ENCODE measurements around the gene REPS2. TPM values are rescaled to one million over a fixed set of nuclear protein-coding genes. Genes with fewer than 3 reads are reported as not detected.

REPS2 gene
- total RNA-seq, 2 donors from 2014 or later: 30.7 to 46.5 TPM

GRCh38 chrX:17014216-17014615 lies 67.8 kb downstream of the REPS2 start:
- H3K36me3 ChIP-seq: no peaks in the 10 kb centered on the region
- no peak overlapping the region for H3K27ac ChIP-seq
- no peaks in the 10 kb centered on the region for H3K27me3 ChIP-seq (replicated peaks; ENCODE audit: insufficient read depth)
- 81% methylated on average over 3 of the region's 3 CpGs for WGBS
- H3K4me1 ChIP-seq (replicated peaks): no peaks in the 10 kb centered on the region
- TF ChIP-seq CTCF (IDR thresholded peaks at IDR 0.05) (no peak), POLR2A (IDR thresholded peaks at IDR 0.05) (no peak), POLR2AphosphoS5 (IDR thresholded peaks at IDR 0.05) (no peak)
- DNase-seq (ENCODE audit: low spot score): no peak
- H3K4me3 ChIP-seq: no peak overlapping the region
- intact Hi-C loops (cut with DNase I): no loop called here
- H3K9me3 ChIP-seq: no peaks in the 10 kb centered on the region

- intact Hi-C loops (cut with DNase I): no loop called here
- Histone ChIP-seq H3K9me3 (no peaks in the 10 kb centered on the region), H3K27me3 (replicated peaks; ENCODE audit: insufficient read depth) (no peaks in the 10 kb centered on the region), H3K27ac (no peak overlapping the region), H3K4me3 (no peak overlapping the region), H3K4me1 (replicated peaks) (no peaks in the 10 kb centered on the region), H3K36me3 (no peaks in the 10 kb centered on the region)
- DNase-seq (ENCODE audit: low spot score): no peak
- TF ChIP-seq POLR2AphosphoS5 (IDR thresholded peaks at IDR 0.05): no peak
- TF ChIP-seq CTCF (IDR thresholded peaks at IDR 0.05): no peak
- no peak for TF ChIP-seq POLR2A (IDR thresholded peaks at IDR 0.05)
- WGBS: 94% methylated on average over 4 of the region's 4 CpGs
These were observed 70.7 kb downstream of the REPS2 start for GRCh38 chrX:17017134-17017533.

GRCh38 chrX:17020356-17020755 lies 73.9 kb downstream of the REPS2 start:
- intact Hi-C loops (cut with DNase I): no loop called here
- TF ChIP-seq CTCF (IDR thresholded peaks at IDR 0.05) (no peak), POLR2A (IDR thresholded peaks at IDR 0.05) (no peak), POLR2AphosphoS5 (IDR thresholded peaks at IDR 0.05) (no peak)
- DNase-seq (ENCODE audit: low spot score): no peak
- Histone ChIP-seq H3K36me3 (no peaks in the 10 kb centered on the region), H3K9me3 (no peaks in the 10 kb centered on the region), H3K27me3 (replicated peaks; ENCODE audit: insufficient read depth) (no peaks in the 10 kb centered on the region), H3K4me1 (replicated peaks) (no peaks in the 10 kb centered on the region), H3K4me3 (no peak overlapping the region), H3K27ac (no peak overlapping the region)
- WGBS: 94% methylated on average over 2 of the region's 2 CpGs

GRCh38 chrX:17020851-17021821 lies 74.7 kb downstream of the REPS2 start:
- H3K4me1 ChIP-seq (replicated peaks): no peaks in the 10 kb centered on the region
- H3K4me3 ChIP-seq: no peak overlapping the region
- no peaks in the 10 kb centered on the region for H3K27me3 ChIP-seq (replicated peaks; ENCODE audit: insufficient read depth)
- H3K9me3 ChIP-seq: no peaks in the 10 kb centered on the region
- TF ChIP-seq POLR2A (IDR thresholded peaks at IDR 0.05): no peak
- no peak for TF ChIP-seq POLR2AphosphoS5 (IDR thresholded peaks at IDR 0.05)
- no peak for TF ChIP-seq CTCF (IDR thresholded peaks at IDR 0.05)
- no peaks in the 10 kb centered on the region for H3K36me3 ChIP-seq
- WGBS: 86% methylated on average over 10 of the region's 10 CpGs
- intact Hi-C loops (cut with DNase I): no loop called here
- H3K27ac ChIP-seq: no peak overlapping the region
- DNase-seq (ENCODE audit: low spot score): no peak
